Fibroblast of mammary gland (primary cell): ENCODE measurements around the gene IER5.
"Not testable (repeated sequence)": the region's sequence is repeated elsewhere in the genome, so short reads cannot be mapped to it uniquely, and the experiment has no call there.

Source experiments
- DNase-seq: peaks from one replicate; pipeline ENCODE4 v3.0.0-alpha.2; 2010; ENCODE audit warnings: low read depth
- H3K4me3 ChIP-seq: 2 replicates; pipeline ENCODE4 v1.5.1; 2011; ENCODE audit warnings: low read depth, mild to moderate bottlenecking, low read length, moderate library complexity; ENCODE audit not compliant: control insufficient read depth
- CTCF ChIP-seq: conservative IDR thresholded peaks from 2 replicates; pipeline ENCODE4 v1.5.1; 2011; ENCODE audit warnings: low read depth, low read length, inconsistent platforms; ENCODE audit not compliant: control insufficient read depth, insufficient read depth

The IER5 gene

GRCh38 chr1:181112071-181112929 lies 23.8 kb downstream of the IER5 start:
- no peak overlapping the region for H3K4me3 ChIP-seq
- peak; percentile 100 for DNase-seq
- no peak for TF ChIP-seq CTCF

GRCh38 chr1:181113059-181113641 lies 24.6 kb downstream of the IER5 start:
- DNase-seq: peak; percentile 80
- TF ChIP-seq CTCF: no peak
- H3K4me3 ChIP-seq: no peak overlapping the region

- DNase-seq: no peak
- no peak overlapping the region for H3K4me3 ChIP-seq
- no peak for TF ChIP-seq CTCF
Observed at GRCh38 chr1:181114574-181115367, 26.3 kb downstream of the IER5 start.

- no peak for TF ChIP-seq CTCF
- DNase-seq: no peak
- no peak overlapping the region for H3K4me3 ChIP-seq
Observed at GRCh38 chr1:181115368-181115684, 26.8 kb downstream of the IER5 start.

GRCh38 chr1:181115971-181116370 lies 27.5 kb downstream of the IER5 start:
- DNase-seq, H3K4me3 ChIP-seq: not testable (repeated sequence)

GRCh38 chr1:181116819-181117390 lies 28.4 kb downstream of the IER5 start:
- DNase-seq: no peak
- TF ChIP-seq CTCF: no peak
- H3K4me3 ChIP-seq: no peak overlapping the region
